HG03196 (cell line): ENCODE data around the gene ADRA2C.

Experiments
- ATAC-seq: cut with Tn5 transposase; IDR thresholded peaks from one replicate; pipeline ENCODE4 v1.9.1; 2021; ENCODE audit not compliant: unreplicated experiment

ADRA2C gene

GRCh38 chr4:3766036-3766784 lies at the start of gene ADRA2C:
TSS of gene ADRA2C (plus strand) at chr4:3766385. CDS start at chr4:3766607, 222 bp downstream.
- no peak for ATAC-seq

GRCh38 chr4:3716631-3717235 lies 49.5 kb upstream of the ADRA2C start:
- ATAC-seq = no peak

- ATAC-seq = no peak
These were observed 48.9 kb upstream of the ADRA2C start for GRCh38 chr4:3717241-3717640.

GRCh38 chr4:3718462-3718861 lies 47.7 kb upstream of the ADRA2C start:
- ATAC-seq = no peak

GRCh38 chr4:3719191-3719590 lies 47.0 kb upstream of the ADRA2C start:
- no peak for ATAC-seq

GRCh38 chr4:3719836-3720235 lies 46.3 kb upstream of the ADRA2C start:
- no peak for ATAC-seq

GRCh38 chr4:3720466-3720865 lies 45.7 kb upstream of the ADRA2C start:
- no peak for ATAC-seq

- no peak for ATAC-seq
These were observed 45.0 kb upstream of the ADRA2C start for GRCh38 chr4:3721186-3721585.

- no peak for ATAC-seq
These were observed 44.6 kb upstream of the ADRA2C start for GRCh38 chr4:3721627-3722026.

GRCh38 chr4:3722446-3723231 lies 43.5 kb upstream of the ADRA2C start:
- no peak for ATAC-seq

- no peak for ATAC-seq
These were observed 42.9 kb upstream of the ADRA2C start for GRCh38 chr4:3723232-3723642.

GRCh38 chr4:3724319-3725231 lies 41.6 kb upstream of the ADRA2C start:
- ATAC-seq = no peak

- ATAC-seq = no peak
These were observed 40.0 kb upstream of the ADRA2C start for GRCh38 chr4:3725936-3726870.

- no peak for ATAC-seq
These were observed 38.2 kb upstream of the ADRA2C start for GRCh38 chr4:3727847-3728469.

- ATAC-seq = no peak
These were observed 36.9 kb upstream of the ADRA2C start for GRCh38 chr4:3729188-3729881.

- ATAC-seq = no peak
These were observed 36.3 kb upstream of the ADRA2C start for GRCh38 chr4:3729882-3730226.

- no peak for ATAC-seq
These were observed 35.6 kb upstream of the ADRA2C start for GRCh38 chr4:3730422-3731190.
